GM18861 (cell line): ENCODE results near the gene CXCR2.

Experiments used
- ATAC-seq: cut with Tn5 transposase; IDR thresholded peaks from one replicate; pipeline ENCODE4 v1.9.1; 2021; ENCODE audit not compliant: unreplicated experiment

CXCR2 gene

GRCh38 chr2:218180467-218181114 lies 54.8 kb downstream of the CXCR2 start:
- ATAC-seq, result no peak

- ATAC-seq, result no peak
These were observed 58.5 kb downstream of the CXCR2 start for GRCh38 chr2:218184331-218184730.

- ATAC-seq, result no peak
These were observed 60.5 kb downstream of the CXCR2 start for GRCh38 chr2:218186355-218186766.
